SK-N-SH treated with all-trans-retinoic acid at 6 μM for 48 hours (cell line): Measurements from ENCODE around the gene DYRK1B.

ENCODE experiments used
- ATAC-seq: fragments of 200-7000 bp; cut with Tn5 transposase; 3 replicates; pipeline ENCODE4 v1.9.1; 2020; ENCODE audit warnings: mild to moderate bottlenecking, moderate library complexity
- ARNTL ChIP-seq: fragments of 450-650 bp; formaldehyde crosslinking; IDR thresholded peaks from 2 replicates; pipeline ENCODE4 v1.5.0; 2020; ENCODE audit warnings: low read depth, mild to moderate bottlenecking, moderate library complexity, borderline replicate concordance
- BACH2 ChIP-seq: fragments of 250-450 bp; sonication (Bioruptor Pico); IDR thresholded peaks from 2 replicates; pipeline ENCODE4 v1.9.0; 2021; ENCODE audit warnings: mild to moderate bottlenecking, borderline replicate concordance
- CSDC2 ChIP-seq: fragments of 250-450 bp; sonication (Bioruptor Pico); IDR thresholded peaks from 2 replicates; pipeline ENCODE4 v1.5.0; 2020; ENCODE audit warnings: mild to moderate bottlenecking, moderate library complexity
- ESRRG ChIP-seq: fragments of 250-450 bp; sonication (Bioruptor Pico); IDR thresholded peaks from 2 replicates; pipeline ENCODE4 v1.6.1; 2021; ENCODE audit warnings: mild to moderate bottlenecking
- GLIS3 ChIP-seq: fragments of 250-450 bp; sonication (Bioruptor Pico); IDR thresholded peaks from 2 replicates; pipeline ENCODE4 v1.5.0; 2020; ENCODE audit warnings: mild to moderate bottlenecking, moderate library complexity
- OSR1 ChIP-seq: fragments of 250-450 bp; sonication (Bioruptor Pico); IDR thresholded peaks from 2 replicates; pipeline ENCODE4 v1.8.0; 2022; ENCODE audit warnings: moderate library complexity, mild to moderate bottlenecking, inconsistent platforms
- POU6F1 ChIP-seq: fragments of 250-450 bp; sonication (Bioruptor Pico); IDR thresholded peaks from 2 replicates; pipeline ENCODE4 v1.8.0; 2021; ENCODE audit warnings: low read depth, mild to moderate bottlenecking, moderate library complexity, borderline replicate concordance
- PPARA ChIP-seq: fragments of 250-450 bp; sonication (Bioruptor Pico); IDR thresholded peaks from 2 replicates; pipeline ENCODE4 v1.5.0; 2020; ENCODE audit warnings: mild to moderate bottlenecking, borderline replicate concordance
- RARB ChIP-seq: fragments of 250-450 bp; sonication (Bioruptor Pico); IDR thresholded peaks from 2 replicates; pipeline ENCODE4 v1.8.0; 2021; ENCODE audit warnings: mild to moderate bottlenecking, moderate library complexity
- SNAI2 ChIP-seq: fragments of 250-450 bp; sonication (Bioruptor Pico); IDR thresholded peaks from 2 replicates; pipeline ENCODE4 v1.5.0; 2020; ENCODE audit warnings: mild to moderate bottlenecking, moderate library complexity
- TOX ChIP-seq: fragments of 250-450 bp; sonication (Bioruptor Pico); IDR thresholded peaks from 2 replicates; pipeline ENCODE4 v1.8.0; 2021; ENCODE audit warnings: mild to moderate bottlenecking, moderate library complexity, borderline replicate concordance
- TSHZ2 ChIP-seq: fragments of 250-450 bp; sonication (Bioruptor Pico); IDR thresholded peaks from 2 replicates; pipeline ENCODE4 v1.5.0; 2020; ENCODE audit warnings: mild to moderate bottlenecking, moderate library complexity
- ZC3H10 ChIP-seq: fragments of 250-450 bp; sonication (Bioruptor Pico); IDR thresholded peaks from 2 replicates; pipeline ENCODE4 v1.5.1; 2021; ENCODE audit warnings: mild to moderate bottlenecking, moderate library complexity
- ZFP3 ChIP-seq: fragments of 250-450 bp; sonication (Bioruptor Pico); IDR thresholded peaks from 2 replicates; pipeline ENCODE4 v1.5.0; 2020; ENCODE audit warnings: mild to moderate bottlenecking, moderate library complexity
- ZFP30 ChIP-seq: fragments of 450-650 bp; formaldehyde crosslinking; IDR thresholded peaks from 2 replicates; pipeline ENCODE4 v1.5.0; 2022; ENCODE audit warnings: mild to moderate bottlenecking, moderate library complexity
- ZNF70 ChIP-seq: fragments of 450-650 bp; formaldehyde crosslinking; IDR thresholded peaks from 2 replicates; pipeline ENCODE4 v1.5.0; 2020; ENCODE audit warnings: mild to moderate bottlenecking, moderate library complexity
- ZNF8 ChIP-seq: fragments of 450-650 bp; formaldehyde crosslinking; IDR thresholded peaks from 2 replicates; pipeline ENCODE4 v1.5.0; 2020; ENCODE audit warnings: mild to moderate bottlenecking, moderate library complexity
- TF ChIP-seq, protein P1 (sequence below): fragments of 250-450 bp; sonication (Bioruptor Pico); IDR thresholded peaks from 2 replicates; pipeline ENCODE4 v1.5.1; 2020; ENCODE audit warnings: low read depth, mild to moderate bottlenecking, moderate library complexity
- TF ChIP-seq, protein P2 (sequence below): fragments of 250-450 bp; sonication (Bioruptor Pico); IDR thresholded peaks from 2 replicates; pipeline ENCODE4 v1.8.0; 2020; ENCODE audit warnings: mild to moderate bottlenecking, moderate library complexity, borderline replicate concordance
- TF ChIP-seq, protein P3 (sequence below): fragments of 250-450 bp; sonication (Bioruptor Pico); IDR thresholded peaks from 2 replicates; pipeline ENCODE4 v1.5.1; 2021; ENCODE audit warnings: mild to moderate bottlenecking, moderate library complexity

Gene DYRK1B

GRCh38 chr19:39865953-39866352 lies 32.0 kb upstream of the DYRK1B start (continued):
- TF ChIP-seq OSR1 (CRISPR knock-in tag) (no peak), ZC3H10 (no peak)
- TF ChIP-seq, protein P1, sequence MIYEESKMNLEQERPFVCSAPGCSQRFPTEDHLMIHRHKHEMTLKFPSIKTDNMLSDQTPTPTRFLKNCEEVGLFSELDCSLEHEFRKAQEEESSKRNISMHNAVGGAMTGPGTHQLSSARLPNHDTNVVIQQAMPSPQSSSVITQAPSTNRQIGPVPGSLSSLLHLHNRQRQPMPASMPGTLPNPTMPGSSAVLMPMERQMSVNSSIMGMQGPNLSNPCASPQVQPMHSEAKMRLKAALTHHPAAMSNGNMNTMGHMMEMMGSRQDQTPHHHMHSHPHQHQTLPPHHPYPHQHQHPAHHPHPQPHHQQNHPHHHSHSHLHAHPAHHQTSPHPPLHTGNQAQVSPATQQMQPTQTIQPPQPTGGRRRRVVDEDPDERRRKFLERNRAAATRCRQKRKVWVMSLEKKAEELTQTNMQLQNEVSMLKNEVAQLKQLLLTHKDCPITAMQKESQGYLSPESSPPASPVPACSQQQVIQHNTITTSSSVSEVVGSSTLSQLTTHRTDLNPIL (CRISPR knock-in tag), result no peak
- TF ChIP-seq, all 23 proteins: peak for 0

GRCh38 chr19:39865186-39865585 lies 31.2 kb upstream of the DYRK1B start:
- TF ChIP-seq POU6F1 (no peak), TOX (CRISPR knock-in tag) (no peak), BACH2 (no peak), RARB (CRISPR knock-in tag) (no peak)
- TF ChIP-seq, protein P1 (CRISPR knock-in tag), result no peak

DNA sequence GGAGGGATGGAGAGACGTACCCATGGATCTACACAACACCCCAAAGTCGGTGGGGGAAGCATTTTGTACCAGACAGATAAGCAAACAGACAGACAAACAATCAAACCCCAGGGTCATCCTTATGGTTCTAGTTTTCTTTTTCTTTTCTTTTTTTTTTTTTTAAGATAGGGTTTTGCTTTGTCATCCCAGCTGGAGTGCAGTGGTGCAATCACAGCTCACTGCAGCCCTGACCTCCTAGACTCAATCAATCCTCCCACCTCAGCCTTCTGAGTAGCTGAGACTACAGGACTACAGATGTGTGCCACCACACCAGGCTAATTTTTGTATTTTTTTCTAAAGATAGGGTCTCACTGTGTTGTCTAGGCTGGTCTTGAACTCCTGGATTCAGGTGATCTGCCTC lies 30.2 kb upstream of the DYRK1B start:
- ATAC-seq, result no peak
- TF ChIP-seq TOX (CRISPR knock-in tag) (no peak), SNAI2 (CRISPR knock-in tag) (no peak), CSDC2 (CRISPR knock-in tag) (no peak), BACH2 (no peak), GLIS3 (CRISPR knock-in tag) (no peak), RARB (CRISPR knock-in tag) (no peak), ZNF8 (CRISPR knock-in tag) (no peak), ZC3H10 (no peak), ZFP3 (CRISPR knock-in tag) (no peak)

More at GRCh38 chr19:39865186-39865585, 31.2 kb upstream of the DYRK1B start:
- no peak for ATAC-seq

- no peak for TF ChIP-seq PPARA (CRISPR knock-in tag)
- TF ChIP-seq BACH2, result no peak
- TF ChIP-seq, protein P2, sequence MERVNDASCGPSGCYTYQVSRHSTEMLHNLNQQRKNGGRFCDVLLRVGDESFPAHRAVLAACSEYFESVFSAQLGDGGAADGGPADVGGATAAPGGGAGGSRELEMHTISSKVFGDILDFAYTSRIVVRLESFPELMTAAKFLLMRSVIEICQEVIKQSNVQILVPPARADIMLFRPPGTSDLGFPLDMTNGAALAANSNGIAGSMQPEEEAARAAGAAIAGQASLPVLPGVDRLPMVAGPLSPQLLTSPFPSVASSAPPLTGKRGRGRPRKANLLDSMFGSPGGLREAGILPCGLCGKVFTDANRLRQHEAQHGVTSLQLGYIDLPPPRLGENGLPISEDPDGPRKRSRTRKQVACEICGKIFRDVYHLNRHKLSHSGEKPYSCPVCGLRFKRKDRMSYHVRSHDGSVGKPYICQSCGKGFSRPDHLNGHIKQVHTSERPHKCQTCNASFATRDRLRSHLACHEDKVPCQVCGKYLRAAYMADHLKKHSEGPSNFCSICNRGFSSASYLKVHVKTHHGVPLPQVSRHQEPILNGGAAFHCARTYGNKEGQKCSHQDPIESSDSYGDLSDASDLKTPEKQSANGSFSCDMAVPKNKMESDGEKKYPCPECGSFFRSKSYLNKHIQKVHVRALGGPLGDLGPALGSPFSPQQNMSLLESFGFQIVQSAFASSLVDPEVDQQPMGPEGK (CRISPR knock-in tag), result no peak
- no peak for TF ChIP-seq ZNF70 (CRISPR knock-in tag)
- no peak for TF ChIP-seq CSDC2 (CRISPR knock-in tag)
- TF ChIP-seq RARB (CRISPR knock-in tag), result no peak
- TF ChIP-seq GLIS3 (CRISPR knock-in tag), result no peak
- TF ChIP-seq ESRRG (CRISPR knock-in tag), result no peak
- TF ChIP-seq ZFP30 (CRISPR knock-in tag), result no peak
- TF ChIP-seq, protein P3, sequence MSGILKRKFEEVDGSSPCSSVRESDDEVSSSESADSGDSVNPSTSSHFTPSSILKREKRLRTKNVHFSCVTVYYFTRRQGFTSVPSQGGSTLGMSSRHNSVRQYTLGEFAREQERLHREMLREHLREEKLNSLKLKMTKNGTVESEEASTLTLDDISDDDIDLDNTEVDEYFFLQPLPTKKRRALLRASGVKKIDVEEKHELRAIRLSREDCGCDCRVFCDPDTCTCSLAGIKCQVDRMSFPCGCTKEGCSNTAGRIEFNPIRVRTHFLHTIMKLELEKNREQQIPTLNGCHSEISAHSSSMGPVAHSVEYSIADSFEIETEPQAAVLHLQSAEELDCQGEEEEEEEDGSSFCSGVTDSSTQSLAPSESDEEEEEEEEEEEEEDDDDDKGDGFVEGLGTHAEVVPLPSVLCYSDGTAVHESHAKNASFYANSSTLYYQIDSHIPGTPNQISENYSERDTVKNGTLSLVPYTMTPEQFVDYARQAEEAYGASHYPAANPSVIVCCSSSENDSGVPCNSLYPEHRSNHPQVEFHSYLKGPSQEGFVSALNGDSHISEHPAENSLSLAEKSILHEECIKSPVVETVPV (CRISPR knock-in tag), result no peak
- TF ChIP-seq ZNF8 (CRISPR knock-in tag), result no peak
- ATAC-seq, result no peak
Measured at GRCh38 chr19:39858541-39858940, 24.6 kb upstream of the DYRK1B start.

- TF ChIP-seq, protein P2 (CRISPR knock-in tag), result no peak
- TF ChIP-seq TSHZ2 (CRISPR knock-in tag), result no peak
- TF ChIP-seq SNAI2 (CRISPR knock-in tag), result no peak
- TF ChIP-seq ARNTL (CRISPR knock-in tag), result no peak
- TF ChIP-seq GLIS3 (CRISPR knock-in tag), result no peak
- ATAC-seq, result no peak
Measured at GRCh38 chr19:39852882-39853281, 18.9 kb upstream of the DYRK1B start.
